Sigmoid colon (tissue), 7 donors: Measurements from ENCODE around the gene ZSCAN22. TPM values are rescaled to one million over a fixed set of nuclear protein-coding genes. Genes with fewer than 3 reads are reported as not detected.
"Not testable (repeated sequence)": the region's sequence is repeated elsewhere in the genome, so short reads cannot be mapped to it uniquely, and the experiment has no call there.

Experiments used
- DNase-seq: peaks from one replicate; pipeline ENCODE4 v3.0.0-alpha.2; 2019
- H3K27ac ChIP-seq, 4 donors: fragments of 200-600 bp; sonication (generic); one replicate each; pipeline ENCODE4 v1.5.1; 2016 to 2019; ENCODE audit warnings: mild to moderate bottlenecking in 1 of 4
- H3K27me3 ChIP-seq, 3 donors: fragments of 200-600 bp; sonication (generic); one replicate each; pipeline ENCODE4 v1.5.1; 2019; ENCODE audit warnings: mild to moderate bottlenecking in 1 of 3
- H3K36me3 ChIP-seq, 4 donors: fragments of 200-600 bp; sonication (generic); one replicate each; pipeline ENCODE4 v1.5.1; 2016 to 2019
- H3K4me1 ChIP-seq, 4 donors: fragments of 200-600 bp; sonication (generic); one replicate each; pipeline ENCODE4 v1.5.1; 2017 to 2019
- H3K4me3 ChIP-seq, 4 donors: fragments of 200-600 bp; sonication (generic); one replicate each; pipeline ENCODE4 v1.5.1; 2017 to 2019; ENCODE audit warnings: mild to moderate bottlenecking in 2 of 4, moderate library complexity in 1 of 4
- H3K9me3 ChIP-seq, 4 donors: fragments of 200-600 bp in 3 of 4; sonication (generic) in 3 of 4; one replicate each; pipeline versions ENCODE4 v1.5.1 to v1.6.1; 2013 to 2019
- CTCF ChIP-seq, 4 experiments: fragments of 450-650 bp in 3 of 4; fragments of 200-600 bp in 1 of 4; IDR thresholded peaks; one replicate each; pipeline ENCODE4 v1.5.1; 2016 to 2019; ENCODE audit warnings: antibody characterized with exemption in 4 of 4, mild to moderate bottlenecking in 3 of 4, moderate library complexity in 2 of 4
- EP300 ChIP-seq, 4 donors: sonication (generic); formaldehyde crosslinking; IDR thresholded peaks; one replicate each; pipeline ENCODE4 v1.6.1; 2017; ENCODE audit warnings: antibody characterized with exemption in 4 of 4
- POLR2A ChIP-seq, 2 donors: fragments of 450-650 bp; IDR thresholded peaks; one replicate each; pipeline ENCODE4 v1.6.1; 2016; ENCODE audit warnings: antibody characterized with exemption in 2 of 2, mild to moderate bottlenecking in 2 of 2, moderate library complexity in 2 of 2
- POLR2AphosphoS5 ChIP-seq, 4 donors: sonication (generic); formaldehyde crosslinking; IDR thresholded peaks; one replicate each; pipeline ENCODE4 v1.6.1; 2017; ENCODE audit warnings: antibody characterized with exemption in 4 of 4
- WGBS, 2 donors: extraction: QIAGEN DNeasy Blood & Tissue Kit; methylation state at CpG; one replicate each; pipeline ENCODE4 v1.1.7; 2013; 5-methylcytosine and 5-hydroxymethylcytosine counted together
- intact Hi-C: fragments of 100-400 bp; cut with DNase I; formaldehyde crosslinking; loops from one replicate; pipeline ENCODE4 v1.15.1; 2023
- polyA plus RNA-seq, 3 donors: library from polyadenylated mRNA; stranded (reverse); fragments of 200-250 nt; gene quantifications; one replicate each; pipeline ENCODE4 v1.2.3, GENCODE V29; 2013
- total RNA-seq, 4 donors: library from RNA; depleted of rRNA; stranded (reverse); fragments of >200 nt; gene quantifications; one replicate each; pipeline ENCODE4 v1.1.0, GENCODE V29; 2016
- donor health status: healthy with polysubstance abuse.
- donor health status: Bipolar disorder and iron deficiency.
- donor health status: healthy.

Gene ZSCAN22
- total and polyA plus RNA-seq, 7 donors, result 0.60 to 3.6 (median 1.4) TPM

- DNase-seq, result peak; percentile 73
- Histone ChIP-seq H3K36me3 (no peaks in the 10 kb centered on the region), H3K4me1 (peaks cover 0 to 17% (median 12%) of the 10 kb centered on the region in 4 donors), H3K4me3 (peak overlapping the region; percentile 29 to 50 (median 42)), H3K9me3 (no peaks in the 10 kb centered on the region), H3K27ac (peak overlapping the region; percentile 30 to 79 (median 63)), H3K27me3 (peaks cover 30 to 73% (median 64%) of the 10 kb centered on the region in 3 donors)
- TF ChIP-seq CTCF (IDR thresholded peaks at IDR 0.05), result no peak
- no peak for TF ChIP-seq POLR2A (IDR thresholded peaks at IDR 0.05)
- no peak for TF ChIP-seq EP300 (IDR thresholded peaks at IDR 0.05)
- TF ChIP-seq POLR2AphosphoS5 (IDR thresholded peaks at IDR 0.05), result peak in 3 of 4 donors; percentile 9 to 61 (median 56)
- intact Hi-C loops, result no loop called here
- 2 to 13% methylated on average over 82 of the region's 82 CpGs for WGBS, 2 donors
Observed at GRCh38 chr19:58346961-58347929, 20.5 kb downstream of the ZSCAN22 start.

GRCh38 chr19:58348080-58348479, 21.3 kb downstream of the ZSCAN22 start:
- H3K9me3 ChIP-seq, DNase-seq, H3K36me3 ChIP-seq, intact Hi-C loops: not testable (repeated sequence)
- peaks cover 37 to 81% (median 72%) of the 10 kb centered on the region in 3 donors for H3K27me3 ChIP-seq
- 28 to 29% methylated on average over 12 of the region's 12 CpGs for WGBS, 2 donors
- peak overlapping the region in 2 of 4 donors; percentile 21 to 60 for H3K27ac ChIP-seq
- H3K4me3 ChIP-seq, result peak overlapping the region; percentile 12 to 50 (median 42)
- peaks cover 0 to 17% (median 12%) of the 10 kb centered on the region in 4 donors for H3K4me1 ChIP-seq

- H3K27me3 ChIP-seq, result peaks cover 37 to 96% (median 87%) of the 10 kb centered on the region in 3 donors
Observed at GRCh38 chr19:58349590-58349989, 22.8 kb downstream of the ZSCAN22 start.

GRCh38 chr19:58350001-58350861, 23.4 kb downstream of the ZSCAN22 start:
- peaks cover 37 to 100% (median 94%) of the 10 kb centered on the region in 3 donors for H3K27me3 ChIP-seq
- no peak overlapping the region for H3K27ac ChIP-seq
- WGBS, 2 donors, result 21 to 28% methylated on average over 84 of the region's 84 CpGs
- DNase-seq, result no peak
- H3K9me3 ChIP-seq, result no peaks in the 10 kb centered on the region
- intact Hi-C loops, result no loop called here
- no peak for TF ChIP-seq POLR2A (IDR thresholded peaks at IDR 0.05)
- no peak for TF ChIP-seq EP300 (IDR thresholded peaks at IDR 0.05)
- TF ChIP-seq CTCF (IDR thresholded peaks at IDR 0.05), result no peak
- TF ChIP-seq POLR2AphosphoS5 (IDR thresholded peaks at IDR 0.05), result no peak
- peak overlapping the region in 1 of 4 donors; percentile 7 for H3K4me3 ChIP-seq
- no peaks in the 10 kb centered on the region for H3K36me3 ChIP-seq
- peaks cover 0 to 17% (median 12%) of the 10 kb centered on the region in 4 donors for H3K4me1 ChIP-seq

More at GRCh38 chr19:58349590-58349989, 22.8 kb downstream of the ZSCAN22 start:
- no peak for TF ChIP-seq POLR2AphosphoS5 (IDR thresholded peaks at IDR 0.05)
- no peak for TF ChIP-seq EP300 (IDR thresholded peaks at IDR 0.05)
- TF ChIP-seq POLR2A (IDR thresholded peaks at IDR 0.05), result no peak
- TF ChIP-seq CTCF (IDR thresholded peaks at IDR 0.05), result no peak
- Histone ChIP-seq H3K9me3 (no peaks in the 10 kb centered on the region), H3K27ac (no peak overlapping the region), H3K36me3 (no peaks in the 10 kb centered on the region), H3K4me3 (no peak overlapping the region), H3K4me1 (peaks cover 0 to 17% (median 12%) of the 10 kb centered on the region in 4 donors)
- intact Hi-C loops, result no loop called here
- no peak for DNase-seq
- WGBS, 2 donors, result 40 to 42% methylated on average over 8 of the region's 8 CpGs
